ENCODE data around the gene NPC1L1. TPM values are rescaled to one million over a fixed set of nuclear protein-coding genes. Genes with fewer than 3 reads are reported as not detected.
A peak's percentile ranks its signal among the peaks of the same experiment; 100 is the strongest.

Gene NPC1L1
- total and polyA plus RNA-seq, 9 donors = 0.04 to 1.5 (median 0.11) TPM; not detected in 1

DNA sequence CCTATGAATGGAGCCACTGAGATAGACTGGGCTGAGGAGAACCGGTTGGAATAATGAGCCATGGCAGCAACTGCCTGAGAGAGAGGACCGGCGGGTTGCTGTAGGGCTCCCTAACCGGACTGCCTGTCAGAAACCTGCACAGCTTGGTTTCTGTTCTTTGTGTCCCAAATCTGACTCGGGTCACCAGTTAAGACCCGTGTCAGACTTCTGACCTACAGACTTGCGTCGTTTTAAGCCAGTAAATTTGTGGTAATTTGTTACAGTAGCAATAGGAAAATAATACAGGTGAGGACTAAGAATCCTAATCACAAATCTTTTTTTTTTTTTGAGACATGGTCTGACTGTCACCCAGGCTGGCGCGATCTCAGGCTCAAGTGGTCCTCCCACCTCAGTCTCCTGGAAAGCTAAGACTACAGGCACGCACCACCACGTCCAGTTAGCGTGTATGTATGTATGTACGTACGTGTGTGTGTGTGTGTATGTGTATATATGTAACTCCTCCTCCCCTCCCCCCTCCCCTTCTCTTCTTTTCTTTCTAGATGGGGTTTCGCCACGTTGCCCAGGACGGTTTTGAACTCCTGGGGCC is 33.2 kb upstream of the NPC1L1 start:
- peak overlapping the region; percentile 88 for H3K4me3 ChIP-seq (ENCODE audit: low read length)
- no peaks in the 10 kb centered on the region for H3K27me3 ChIP-seq (ENCODE audit: control insufficient read depth, insufficient read depth, low read length)
- peaks cover 64% of the 10 kb centered on the region for H3K36me3 ChIP-seq (ENCODE audit: control insufficient read depth, insufficient read depth, low read length)
- H3K4me1 ChIP-seq (ENCODE audit: control insufficient read depth, insufficient read depth, low read length) = peaks cover 20% of the 10 kb centered on the region
- peak overlapping the region; percentile 91 for H3K27ac ChIP-seq (ENCODE audit: low read length)
- no peak for DNase-seq
- H3K9me3 ChIP-seq (replicated peaks; ENCODE audit: control insufficient read depth, low read depth, low read length) = no peaks in the 10 kb centered on the region
- 0% methylated on average over 4 of the region's 18 CpGs for WGBS (ENCODE audit: insufficient coverage)

DNA sequence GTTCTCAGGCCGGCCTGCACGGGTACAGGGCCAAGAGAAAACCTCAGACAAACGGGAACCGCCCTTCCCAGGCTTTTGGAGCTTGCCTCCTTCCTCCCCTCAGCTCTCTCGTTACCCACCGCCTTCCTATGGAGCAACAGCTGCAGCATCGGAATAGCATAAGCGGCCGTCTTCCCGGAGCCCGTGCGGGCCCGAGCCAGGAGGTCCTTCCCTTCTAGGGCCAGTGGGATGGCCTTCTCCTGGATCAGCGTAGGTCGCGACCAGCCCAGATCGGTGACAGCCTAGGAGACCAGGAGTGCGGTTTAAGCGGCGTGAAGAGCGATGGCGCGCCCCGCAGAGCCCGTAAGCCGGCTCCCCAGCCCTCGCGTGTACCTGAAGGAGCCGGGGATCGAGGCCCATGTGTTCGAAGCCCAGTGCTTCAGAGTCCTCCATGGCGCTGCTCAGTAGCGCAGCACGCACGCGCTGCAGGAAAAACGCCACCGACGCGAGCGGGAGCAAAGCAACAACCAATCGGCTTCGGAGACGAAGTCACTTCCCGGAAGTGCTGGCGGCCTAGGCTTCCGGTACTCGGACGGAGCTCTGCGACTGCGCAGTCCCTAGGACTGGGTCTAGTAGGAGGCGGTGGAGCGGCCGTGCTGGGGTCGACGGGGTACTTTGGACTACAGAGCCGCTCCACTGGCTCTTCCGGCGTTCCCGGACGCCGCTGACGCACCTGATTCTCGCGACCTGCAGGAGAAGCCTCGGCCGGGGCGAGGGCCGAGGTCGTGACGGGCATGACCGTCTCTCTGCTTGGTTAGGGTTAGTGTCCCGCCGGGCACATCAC is 32.5 kb upstream of the NPC1L1 start, which contains the start of gene DDX56:
Gene DDX56 (minus strand): TSS at position 445 of the 823 bp plus-strand sequence. CDS start 13 bp downstream, at position 432.
- Histone ChIP-seq H3K9me3 (replicated peaks; ENCODE audit: control insufficient read depth, low read depth, low read length) (no peaks in the 10 kb centered on the region), H3K36me3 (ENCODE audit: control insufficient read depth, insufficient read depth, low read length) (peaks cover 65% of the 10 kb centered on the region), H3K27me3 (ENCODE audit: control insufficient read depth, insufficient read depth, low read length) (no peaks in the 10 kb centered on the region), H3K4me3 (ENCODE audit: low read length) (peak within 1 kb of the TSS; percentile 88), H3K27ac (ENCODE audit: low read length) (peak within 1 kb of the TSS; percentile 91), H3K4me1 (ENCODE audit: control insufficient read depth, insufficient read depth, low read length) (peaks cover 20% of the 10 kb centered on the region)
- WGBS (ENCODE audit: insufficient coverage) = under 1% methylated on average over 73 of the region's 74 CpGs
- DNase-seq = peak; percentile 98

DNA sequence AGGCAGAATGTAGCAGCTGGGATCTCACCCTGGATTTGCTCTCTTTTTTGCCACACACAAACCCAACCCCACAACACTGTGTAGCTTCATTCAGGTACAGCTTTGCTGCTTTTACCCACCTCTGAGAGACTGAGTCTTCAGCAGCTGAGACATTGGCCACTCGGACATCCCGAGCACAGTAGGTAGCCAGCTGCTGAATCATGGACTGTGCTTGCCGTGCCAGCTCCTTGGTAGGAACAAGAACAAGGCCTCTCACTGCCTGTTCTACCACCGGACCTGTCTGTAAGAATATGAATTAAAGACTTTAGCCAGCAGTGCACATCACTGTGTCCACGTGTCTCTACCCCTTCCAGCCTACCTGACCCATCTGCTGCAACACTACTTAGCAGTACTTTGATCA is 31.6 kb upstream of the NPC1L1 start:
- no peaks in the 10 kb centered on the region for H3K27me3 ChIP-seq (ENCODE audit: control insufficient read depth, insufficient read depth, low read length)
- H3K9me3 ChIP-seq (replicated peaks; ENCODE audit: control insufficient read depth, low read depth, low read length) = no peaks in the 10 kb centered on the region
- DNase-seq = no peak
- peaks cover 67% of the 10 kb centered on the region for H3K36me3 ChIP-seq (ENCODE audit: control insufficient read depth, insufficient read depth, low read length)
- 78% methylated on average over 5 of the region's 5 CpGs for WGBS (ENCODE audit: insufficient coverage)
- no peak overlapping the region for H3K27ac ChIP-seq (ENCODE audit: low read length)
- H3K4me3 ChIP-seq (ENCODE audit: low read length) = peak overlapping the region; percentile 88
- peaks cover 20% of the 10 kb centered on the region for H3K4me1 ChIP-seq (ENCODE audit: control insufficient read depth, insufficient read depth, low read length)

DNA sequence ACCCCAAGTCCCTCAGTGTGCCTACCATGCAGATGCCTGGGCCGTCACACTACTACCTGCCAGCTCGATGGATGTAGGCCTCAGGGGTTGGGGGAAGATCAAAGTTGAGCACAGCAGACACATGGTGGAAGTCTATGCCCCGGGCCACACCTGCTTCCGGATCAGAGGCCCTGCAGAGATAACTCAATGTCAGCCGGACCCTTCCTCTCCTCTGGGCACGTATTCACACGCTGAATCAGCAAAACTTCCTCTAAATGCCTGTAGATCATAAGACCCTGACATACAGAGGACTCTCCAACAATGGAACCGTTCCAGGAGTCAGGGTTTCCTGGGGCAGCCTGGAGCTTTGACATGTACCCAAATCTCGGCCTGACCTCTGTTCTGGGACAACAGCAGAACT is 28.8 kb upstream of the NPC1L1 start:
- DNase-seq = no peak
- Histone ChIP-seq H3K4me3 (ENCODE audit: low read length) (no peak overlapping the region), H3K27ac (ENCODE audit: low read length) (no peak overlapping the region), H3K36me3 (ENCODE audit: control insufficient read depth, insufficient read depth, low read length) (peaks cover 79% of the 10 kb centered on the region), H3K27me3 (ENCODE audit: control insufficient read depth, insufficient read depth, low read length) (no peaks in the 10 kb centered on the region), H3K4me1 (ENCODE audit: control insufficient read depth, insufficient read depth, low read length) (peaks cover 20% of the 10 kb centered on the region), H3K9me3 (replicated peaks; ENCODE audit: control insufficient read depth, low read depth, low read length) (no peaks in the 10 kb centered on the region)
- 90% methylated on average over 6 of the region's 9 CpGs for WGBS (ENCODE audit: insufficient coverage)

DNA sequence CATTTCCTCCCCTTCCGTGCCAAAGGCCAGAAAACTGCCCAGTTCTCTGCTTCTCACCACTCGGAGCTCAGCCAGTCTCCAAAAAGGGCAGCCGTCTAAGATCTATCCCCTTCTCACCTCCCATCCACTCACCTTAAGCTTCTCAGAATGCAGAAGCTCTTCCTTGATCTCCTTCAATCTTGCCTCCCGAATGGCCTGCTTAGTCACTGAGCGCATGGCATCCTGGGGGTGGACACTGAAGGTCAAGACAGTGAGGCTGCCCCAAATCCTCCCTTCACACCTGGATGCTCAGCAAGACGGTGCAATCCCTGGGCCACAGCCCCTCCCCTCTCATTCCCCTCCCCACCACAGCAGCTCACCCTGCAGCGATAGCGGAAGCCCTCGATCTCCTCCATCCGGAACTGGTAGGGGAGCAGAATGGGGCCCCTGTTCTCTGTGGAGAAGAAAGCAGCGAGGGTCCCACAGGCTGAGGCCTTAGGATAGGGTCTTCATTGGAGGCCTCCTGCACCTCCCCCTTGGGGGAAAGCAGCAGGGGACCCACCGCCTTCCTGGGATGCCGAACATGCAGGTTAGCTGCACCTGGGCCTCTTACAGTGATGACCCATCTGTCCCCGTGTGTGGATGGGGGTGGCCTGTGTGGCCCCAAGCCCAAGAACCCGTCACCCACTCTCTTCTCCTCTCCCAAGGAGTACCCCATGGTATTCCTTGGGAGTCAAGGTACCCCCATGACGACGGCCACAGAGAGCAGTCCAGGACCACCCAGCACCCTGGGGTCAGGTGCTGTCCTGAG is 27.8 kb upstream of the NPC1L1 start:
- Histone ChIP-seq H3K27me3 (ENCODE audit: control insufficient read depth, insufficient read depth, low read length) (no peaks in the 10 kb centered on the region), H3K4me3 (ENCODE audit: low read length) (no peak overlapping the region), H3K36me3 (ENCODE audit: control insufficient read depth, insufficient read depth, low read length) (peaks cover 89% of the 10 kb centered on the region), H3K9me3 (replicated peaks; ENCODE audit: control insufficient read depth, low read depth, low read length) (no peaks in the 10 kb centered on the region), H3K4me1 (ENCODE audit: control insufficient read depth, insufficient read depth, low read length) (peaks cover 11% of the 10 kb centered on the region), H3K27ac (ENCODE audit: low read length) (no peak overlapping the region)
- WGBS (ENCODE audit: insufficient coverage) = 88% methylated on average over 7 of the region's 17 CpGs
- DNase-seq = no peak

DNA sequence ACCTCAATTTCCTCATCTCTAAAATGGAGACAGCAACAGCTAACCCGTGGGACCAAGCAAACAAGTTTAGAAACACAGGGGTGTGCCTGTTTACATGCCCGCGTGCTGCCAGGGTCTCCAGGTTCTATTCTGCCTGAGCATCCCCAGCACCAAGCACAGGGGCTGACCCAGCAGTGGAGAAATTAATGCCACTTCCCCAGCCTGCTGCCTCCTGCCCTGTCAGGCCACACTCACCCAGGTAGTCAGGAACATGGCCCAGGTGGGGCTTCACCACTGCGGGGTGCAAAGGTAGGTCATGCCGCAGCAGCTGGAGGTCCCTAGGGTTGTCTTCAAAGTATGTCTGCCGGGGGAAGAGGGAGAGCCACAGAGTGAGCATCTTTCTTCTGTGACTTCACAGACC is 26.8 kb upstream of the NPC1L1 start:
- Histone ChIP-seq H3K27ac (ENCODE audit: low read length) (no peak overlapping the region), H3K27me3 (ENCODE audit: control insufficient read depth, insufficient read depth, low read length) (no peaks in the 10 kb centered on the region), H3K4me1 (ENCODE audit: control insufficient read depth, insufficient read depth, low read length) (peaks cover 9% of the 10 kb centered on the region), H3K9me3 (replicated peaks; ENCODE audit: control insufficient read depth, low read depth, low read length) (no peaks in the 10 kb centered on the region), H3K36me3 (ENCODE audit: control insufficient read depth, insufficient read depth, low read length) (peaks cover 90% of the 10 kb centered on the region), H3K4me3 (ENCODE audit: low read length) (no peak overlapping the region)
- DNase-seq = no peak
- WGBS (ENCODE audit: insufficient coverage) = 90% methylated on average over 2 of the region's 6 CpGs

DNA sequence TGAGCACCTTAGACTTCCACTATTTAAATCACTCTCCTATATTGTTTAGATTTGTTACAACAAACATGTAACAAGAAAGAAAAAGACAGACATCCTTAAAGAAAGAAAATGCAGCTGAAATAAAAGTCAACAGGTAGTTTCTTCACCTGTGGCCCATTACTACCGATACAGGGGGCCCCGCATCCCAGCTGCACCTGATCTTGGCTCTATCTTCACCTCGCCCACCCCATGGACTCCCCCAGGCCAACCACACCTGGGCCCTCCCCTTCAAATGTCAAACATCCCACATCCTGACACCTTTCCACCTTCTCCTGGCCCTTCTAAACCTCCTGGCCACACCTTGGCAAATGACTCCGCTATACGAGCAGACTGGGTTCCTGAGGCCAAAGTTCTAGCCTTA is 25.6 kb upstream of the NPC1L1 start:
- Histone ChIP-seq H3K9me3 (replicated peaks; ENCODE audit: control insufficient read depth, low read depth, low read length) (no peaks in the 10 kb centered on the region), H3K27ac (ENCODE audit: low read length) (no peak overlapping the region), H3K36me3 (ENCODE audit: control insufficient read depth, insufficient read depth, low read length) (peaks cover 77% of the 10 kb centered on the region), H3K4me1 (ENCODE audit: control insufficient read depth, insufficient read depth, low read length) (no peaks in the 10 kb centered on the region), H3K4me3 (ENCODE audit: low read length) (no peak overlapping the region), H3K27me3 (ENCODE audit: control insufficient read depth, insufficient read depth, low read length) (no peaks in the 10 kb centered on the region)
- DNase-seq = no peak
- WGBS (ENCODE audit: insufficient coverage) = 91% methylated on average over 5 of the region's 5 CpGs

GRCh38 chr7:44565795-44566559 is 24.8 kb upstream of the NPC1L1 start:
- Histone ChIP-seq H3K27ac (ENCODE audit: low read length) (no peak overlapping the region), H3K27me3 (ENCODE audit: control insufficient read depth, insufficient read depth, low read length) (no peaks in the 10 kb centered on the region), H3K4me1 (ENCODE audit: control insufficient read depth, insufficient read depth, low read length) (no peaks in the 10 kb centered on the region), H3K4me3 (ENCODE audit: low read length) (no peak overlapping the region), H3K9me3 (replicated peaks; ENCODE audit: control insufficient read depth, low read depth, low read length) (no peaks in the 10 kb centered on the region), H3K36me3 (ENCODE audit: control insufficient read depth, insufficient read depth, low read length) (peaks cover 70% of the 10 kb centered on the region)
- DNase-seq = no peak
- 69% methylated on average over 4 of the region's 16 CpGs for WGBS (ENCODE audit: insufficient coverage)

DNA sequence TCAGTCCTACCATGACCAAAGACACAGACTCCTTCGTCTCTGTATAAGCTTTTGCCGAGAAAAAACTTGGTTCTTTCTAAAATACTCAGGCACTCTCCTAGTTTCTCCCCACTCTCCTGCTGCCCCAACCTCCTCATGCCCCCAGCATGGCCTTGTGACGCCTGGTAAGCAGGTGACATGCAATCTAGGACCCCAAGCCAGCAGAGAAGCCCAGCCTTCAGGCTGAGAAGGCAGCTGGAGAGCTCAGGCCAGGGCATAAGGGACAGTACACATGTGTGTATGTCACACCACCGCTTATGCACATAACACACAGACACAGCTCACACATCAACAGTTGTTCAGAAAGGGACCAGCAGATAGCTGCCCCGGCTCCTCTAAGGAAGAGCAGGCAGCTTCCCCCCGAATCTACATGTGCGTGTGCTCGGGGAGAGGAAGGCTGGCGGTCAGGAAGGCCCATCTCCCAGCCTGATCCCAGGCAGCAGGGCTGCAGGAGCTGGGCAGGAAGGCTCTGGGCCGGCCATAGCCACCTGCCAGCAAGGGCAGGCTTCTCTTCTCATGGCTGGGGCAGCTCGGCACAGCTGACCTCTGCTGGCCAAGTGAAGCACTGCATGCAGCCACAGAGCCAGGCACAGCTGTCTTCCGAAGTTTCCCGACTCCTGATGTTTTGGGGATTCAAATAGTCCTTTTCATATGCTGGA is 24.1 kb upstream of the NPC1L1 start:
- WGBS (ENCODE audit: insufficient coverage) = 62% methylated on average over 12 of the region's 13 CpGs
- no peaks in the 10 kb centered on the region for H3K4me1 ChIP-seq (ENCODE audit: control insufficient read depth, insufficient read depth, low read length)
- no peak overlapping the region for H3K27ac ChIP-seq (ENCODE audit: low read length)
- no peaks in the 10 kb centered on the region for H3K27me3 ChIP-seq (ENCODE audit: control insufficient read depth, insufficient read depth, low read length)
- no peak overlapping the region for H3K4me3 ChIP-seq (ENCODE audit: low read length)
- peak; percentile 43 for DNase-seq
- no peaks in the 10 kb centered on the region for H3K9me3 ChIP-seq (replicated peaks; ENCODE audit: control insufficient read depth, low read depth, low read length)
- peaks cover 63% of the 10 kb centered on the region for H3K36me3 ChIP-seq (ENCODE audit: control insufficient read depth, insufficient read depth, low read length)

Data from muscle of leg (tissue), 11 donors.